Endothelial cell (in vitro differentiated cells): ENCODE data around the gene MASP1. TPM values are rescaled to one million over a fixed set of nuclear protein-coding genes. Genes with fewer than 3 reads are reported as not detected.

Experiments
- DNase-seq: peaks from one replicate; pipeline ENCODE4 v3.0.0; 2021; ENCODE audit warnings: low spot score
- H3K27ac Mint-ChIP-seq: one replicate; pipeline ENCODE4 v1.8.0; 2021; ENCODE audit warnings: mixed read lengths, inconsistent platforms; ENCODE audit not compliant: unreplicated experiment
- H3K27me3 Mint-ChIP-seq: one replicate; pipeline ENCODE4 v1.8.0; 2021; ENCODE audit warnings: mild to moderate bottlenecking, moderate library complexity, mixed read lengths, inconsistent platforms; ENCODE audit not compliant: unreplicated experiment
- H3K36me3 Mint-ChIP-seq: one replicate; pipeline ENCODE4 v1.8.0; 2021; ENCODE audit warnings: mild to moderate bottlenecking, low read depth, mixed read lengths, inconsistent platforms; ENCODE audit not compliant: unreplicated experiment
- H3K4me1 Mint-ChIP-seq: one replicate; pipeline ENCODE4 v1.8.0; 2021; ENCODE audit warnings: mild to moderate bottlenecking, mixed read lengths, inconsistent platforms; ENCODE audit not compliant: unreplicated experiment
- H3K4me3 Mint-ChIP-seq: one replicate; pipeline ENCODE4 v1.8.0; 2021; ENCODE audit warnings: mild to moderate bottlenecking, mixed read lengths, inconsistent platforms; ENCODE audit not compliant: unreplicated experiment
- H3K9me3 Mint-ChIP-seq: one replicate; pipeline ENCODE4 v1.8.0; 2021; ENCODE audit warnings: mixed read lengths, inconsistent platforms; ENCODE audit not compliant: unreplicated experiment
- total RNA-seq: library from RNA; stranded (reverse); fragmentation: NEBNext Ultra II Directional; extraction: Animal tissue kit (Norgen Biotek cat#: 25700); gene quantifications from one replicate; pipeline ENCODE4 v1.2.1, GENCODE V29; 2021; ENCODE audit not compliant: unreplicated experiment
- TF ChIP-seq, protein P1 (sequence below): fragments of 200-600 bp; sonication (generic); IDR thresholded peaks from one replicate; pipeline ENCODE4 v1.5.0; 2021; ENCODE audit warnings: antibody characterized with exemption; ENCODE audit not compliant: unreplicated experiment

MASP1 gene
- total RNA-seq, 1 donor from 2014 or later: 0.56 TPM

DNA sequence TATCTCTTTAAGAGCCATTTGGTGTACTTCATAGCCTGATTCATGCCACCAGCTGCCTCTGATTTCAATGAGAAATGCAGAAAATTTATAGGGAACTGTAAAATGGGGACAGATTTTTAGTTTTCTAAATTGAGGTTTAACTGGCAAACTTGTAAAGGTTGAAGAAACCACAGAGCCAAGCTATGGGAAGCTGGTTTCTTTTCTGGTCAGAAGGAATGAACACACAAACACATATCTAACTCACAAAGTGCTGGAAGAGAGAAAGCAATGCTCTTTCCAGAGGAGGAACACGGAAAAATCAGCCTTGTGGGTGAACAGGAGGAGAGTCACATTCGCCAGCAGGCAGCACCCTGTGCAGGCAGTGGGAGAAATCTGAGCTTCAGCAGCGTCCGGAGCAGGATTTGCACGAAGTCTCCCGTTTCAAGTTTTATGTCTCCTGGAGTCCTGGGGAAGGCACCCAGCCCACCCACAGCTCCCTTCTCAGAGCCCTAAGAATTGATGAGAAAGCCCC lies 481 bp downstream of the MASP1 start:
- DNase-seq: no peak
- H3K36me3 Mint-ChIP-seq: no peaks in the 10 kb centered on the region
- H3K4me1 Mint-ChIP-seq: peaks cover 6% of the 10 kb centered on the region
- no peaks in the 10 kb centered on the region for H3K9me3 Mint-ChIP-seq
- no peaks in the 10 kb centered on the region for H3K27me3 Mint-ChIP-seq
- TF ChIP-seq, protein P1, sequence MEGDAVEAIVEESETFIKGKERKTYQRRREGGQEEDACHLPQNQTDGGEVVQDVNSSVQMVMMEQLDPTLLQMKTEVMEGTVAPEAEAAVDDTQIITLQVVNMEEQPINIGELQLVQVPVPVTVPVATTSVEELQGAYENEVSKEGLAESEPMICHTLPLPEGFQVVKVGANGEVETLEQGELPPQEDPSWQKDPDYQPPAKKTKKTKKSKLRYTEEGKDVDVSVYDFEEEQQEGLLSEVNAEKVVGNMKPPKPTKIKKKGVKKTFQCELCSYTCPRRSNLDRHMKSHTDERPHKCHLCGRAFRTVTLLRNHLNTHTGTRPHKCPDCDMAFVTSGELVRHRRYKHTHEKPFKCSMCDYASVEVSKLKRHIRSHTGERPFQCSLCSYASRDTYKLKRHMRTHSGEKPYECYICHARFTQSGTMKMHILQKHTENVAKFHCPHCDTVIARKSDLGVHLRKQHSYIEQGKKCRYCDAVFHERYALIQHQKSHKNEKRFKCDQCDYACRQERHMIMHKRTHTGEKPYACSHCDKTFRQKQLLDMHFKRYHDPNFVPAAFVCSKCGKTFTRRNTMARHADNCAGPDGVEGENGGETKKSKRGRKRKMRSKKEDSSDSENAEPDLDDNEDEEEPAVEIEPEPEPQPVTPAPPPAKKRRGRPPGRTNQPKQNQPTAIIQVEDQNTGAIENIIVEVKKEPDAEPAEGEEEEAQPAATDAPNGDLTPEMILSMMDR: no peak
- H3K4me3 Mint-ChIP-seq: no peak overlapping the region
- no peak overlapping the region for H3K27ac Mint-ChIP-seq

DNA sequence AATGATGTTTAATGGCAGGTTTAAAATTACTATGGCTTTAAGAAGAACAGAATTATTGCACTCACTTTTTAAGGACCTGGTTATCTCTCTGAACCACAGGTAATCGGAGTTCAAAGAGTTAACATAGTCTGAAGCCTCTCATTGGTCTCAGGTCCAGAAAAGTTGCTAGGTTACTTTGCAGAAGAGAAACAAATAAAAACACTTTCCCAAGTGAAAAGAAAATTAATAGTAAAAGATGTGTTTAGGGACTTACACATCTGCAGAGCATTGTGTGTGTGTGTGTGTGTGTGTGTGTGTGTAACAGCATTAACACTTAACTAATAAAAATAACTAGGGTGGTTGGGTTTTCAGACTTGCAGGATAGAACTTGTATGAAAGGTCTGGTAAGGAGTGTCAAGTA lies 1.0 kb downstream of the MASP1 start:
- Mint-ChIP-seq H3K4me3 (no peak overlapping the region), H3K27ac (no peak overlapping the region), H3K27me3 (no peaks in the 10 kb centered on the region), H3K9me3 (no peaks in the 10 kb centered on the region), H3K36me3 (no peaks in the 10 kb centered on the region), H3K4me1 (peaks cover 7% of the 10 kb centered on the region)
- DNase-seq: no peak
- TF ChIP-seq, protein P1: no peak

DNA sequence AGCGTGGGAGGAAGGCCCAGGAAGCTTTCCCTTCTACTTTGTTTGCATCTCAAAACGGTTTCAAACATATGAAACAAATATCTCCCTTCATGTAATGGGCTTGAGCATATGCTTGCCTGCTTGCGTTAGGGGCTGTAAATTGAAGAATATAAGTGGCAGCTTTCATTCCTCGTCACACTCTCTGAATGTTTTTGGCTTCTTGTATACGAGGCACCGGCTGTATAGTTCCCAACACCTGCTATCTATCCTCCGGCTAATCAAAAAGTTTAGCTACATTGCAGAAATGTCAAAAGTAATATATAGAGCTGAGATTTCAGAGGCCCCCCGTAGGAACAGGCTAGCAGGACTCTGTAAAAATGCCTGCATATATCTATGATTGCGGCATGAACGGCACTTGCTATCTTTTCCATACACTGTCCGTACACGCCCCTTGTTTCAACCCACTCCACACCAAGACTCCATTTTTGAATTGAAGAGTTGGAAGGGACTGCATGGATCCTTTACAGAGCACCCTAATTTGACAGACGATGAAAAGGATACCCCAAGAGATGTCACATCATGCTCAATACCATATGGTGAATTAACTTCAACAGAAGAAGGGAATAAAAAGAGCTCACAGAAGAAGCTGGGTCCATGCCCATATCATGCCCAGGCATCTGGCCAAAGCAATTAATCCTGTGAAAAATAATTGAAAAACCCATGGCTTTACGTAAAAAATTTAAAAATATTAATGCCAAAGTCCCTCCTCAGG lies 2.5 kb downstream of the MASP1 start:
- Mint-ChIP-seq H3K36me3 (no peaks in the 10 kb centered on the region), H3K9me3 (no peaks in the 10 kb centered on the region), H3K27me3 (no peaks in the 10 kb centered on the region), H3K4me1 (peaks cover 10% of the 10 kb centered on the region), H3K27ac (no peak overlapping the region), H3K4me3 (no peak overlapping the region)
- TF ChIP-seq, protein P1: no peak
- no peak for DNase-seq

DNA sequence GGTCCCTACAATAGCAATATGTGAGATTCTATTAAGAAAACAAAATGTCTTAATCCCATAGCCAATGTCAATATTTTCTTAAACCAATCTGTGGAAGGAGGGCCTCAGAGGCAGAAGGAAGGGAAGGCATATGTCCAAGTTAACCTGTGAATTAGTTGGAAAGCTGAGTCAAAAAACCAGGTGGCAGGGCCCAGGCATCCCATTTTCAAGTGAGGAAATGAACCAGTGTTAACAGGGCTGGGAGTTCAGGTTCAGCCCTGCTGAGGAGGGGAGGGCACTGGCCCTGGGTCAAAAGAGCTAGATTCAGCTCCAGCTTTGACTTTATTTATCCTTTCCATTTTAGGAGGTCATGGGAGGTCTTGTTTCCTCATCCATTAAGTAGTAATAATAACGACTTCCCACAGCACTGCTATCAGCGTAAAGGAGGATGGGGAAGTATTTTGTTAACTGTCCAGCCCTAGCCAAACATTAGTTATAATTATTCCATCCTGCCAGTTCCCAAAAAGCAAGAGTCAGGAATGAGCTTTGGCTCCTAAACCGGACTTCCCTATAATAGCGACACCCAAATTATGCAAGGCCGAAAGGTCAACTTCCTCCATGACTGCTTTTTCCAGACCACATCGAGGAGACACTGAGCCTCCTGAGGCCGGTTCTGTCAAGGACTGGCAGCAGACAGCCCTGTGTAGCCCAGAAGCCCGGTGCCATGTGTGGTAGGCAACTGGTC lies 3.2 kb downstream of the MASP1 start:
- H3K27me3 Mint-ChIP-seq: no peaks in the 10 kb centered on the region
- H3K9me3 Mint-ChIP-seq: no peaks in the 10 kb centered on the region
- no peak overlapping the region for H3K4me3 Mint-ChIP-seq
- no peak for DNase-seq
- peaks cover 10% of the 10 kb centered on the region for H3K4me1 Mint-ChIP-seq
- H3K27ac Mint-ChIP-seq: no peak overlapping the region
- TF ChIP-seq, protein P1: no peak
- H3K36me3 Mint-ChIP-seq: no peaks in the 10 kb centered on the region

DNA sequence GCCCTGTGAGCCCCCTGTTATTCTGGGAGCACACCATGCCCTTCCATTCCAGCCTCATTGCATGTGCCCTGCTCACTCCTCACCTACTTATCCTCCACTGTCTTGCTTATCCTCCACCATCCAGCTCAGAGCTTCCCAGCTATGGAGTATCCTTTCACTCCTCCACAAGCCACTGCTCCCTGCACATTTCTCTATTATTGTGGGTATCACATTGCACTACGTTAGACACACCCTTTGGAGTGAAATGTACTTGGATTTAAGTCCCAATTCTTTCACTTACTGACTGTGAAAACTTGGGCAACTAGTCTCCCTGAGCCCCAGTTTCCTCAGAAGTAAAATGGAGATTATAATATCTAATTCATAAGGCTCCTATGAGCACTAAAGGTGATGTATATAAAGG lies 4.3 kb downstream of the MASP1 start:
- no peaks in the 10 kb centered on the region for H3K36me3 Mint-ChIP-seq
- H3K27ac Mint-ChIP-seq: no peak overlapping the region
- no peak overlapping the region for H3K4me3 Mint-ChIP-seq
- TF ChIP-seq, protein P1: no peak
- no peaks in the 10 kb centered on the region for H3K9me3 Mint-ChIP-seq
- DNase-seq: no peak
- no peaks in the 10 kb centered on the region for H3K27me3 Mint-ChIP-seq
- peaks cover 10% of the 10 kb centered on the region for H3K4me1 Mint-ChIP-seq
